ACHN (cell line): ENCODE data around the gene TAB2.
"Not testable (repeated sequence)": the region's sequence is repeated elsewhere in the genome, so short reads cannot be mapped to it uniquely, and the experiment has no call there.

Experiments used
- DNase-seq: peaks from one replicate; pipeline ENCODE4 v3.0.0-alpha.2; 2015
- in situ Hi-C: cut with HindIII; loops from 2 replicates; pipeline ENCODE4 v1.10.0; 2017; ENCODE audit warnings: low sequenced_read_pairs, low pct_ligation_motif_present, low pct_unique_long_range_greater_than_20kb

The TAB2 gene

GRCh38 chr6:149305372-149305771, 12.1 kb upstream of the TAB2 start:
- in situ Hi-C loops = no loop called here
- DNase-seq = no peak

- DNase-seq = peak; percentile 50
- in situ Hi-C loops = no loop called here
Measured at GRCh38 chr6:149306967-149307366, 10.5 kb upstream of the TAB2 start.

- in situ Hi-C loops = no loop called here
- DNase-seq = no peak
Measured at GRCh38 chr6:149311293-149311692, 6.2 kb upstream of the TAB2 start.

- in situ Hi-C loops = no loop called here
- no peak for DNase-seq
Measured at GRCh38 chr6:149311766-149312165, 5.7 kb upstream of the TAB2 start.

- DNase-seq = no peak
- in situ Hi-C loops = no loop called here
Measured at GRCh38 chr6:149313070-149313469, 4.4 kb upstream of the TAB2 start.

- in situ Hi-C loops = no loop called here
- no peak for DNase-seq
Measured at GRCh38 chr6:149313861-149314260, 3.7 kb upstream of the TAB2 start.

GRCh38 chr6:149314325-149314905, 3.1 kb upstream of the TAB2 start:
- no peak for DNase-seq
- in situ Hi-C loops = no loop called here

GRCh38 chr6:149316108-149316727, 1.3 kb upstream of the TAB2 start:
- in situ Hi-C loops = no loop called here
- DNase-seq = no peak

GRCh38 chr6:149316740-149317643, 520 bp upstream of the TAB2 start:
- in situ Hi-C loops = no loop called here
- DNase-seq = peak; percentile 89

- DNase-seq = peak; percentile 19
- in situ Hi-C loops = no loop called here
Measured at GRCh38 chr6:149318581-149319286, 1.2 kb downstream of the TAB2 start.

GRCh38 chr6:149319422-149319821, 1.9 kb downstream of the TAB2 start:
- DNase-seq = peak; percentile 10
- in situ Hi-C loops = no loop called here

GRCh38 chr6:149320016-149320415, 2.5 kb downstream of the TAB2 start:
- in situ Hi-C loops = not testable (repeated sequence)
- DNase-seq = peak; percentile 25

GRCh38 chr6:149320796-149321195, 3.3 kb downstream of the TAB2 start:
- no peak for DNase-seq
- in situ Hi-C loops = no loop called here

- no peak for DNase-seq
- in situ Hi-C loops = no loop called here
Measured at GRCh38 chr6:149323353-149323752, 5.8 kb downstream of the TAB2 start.

GRCh38 chr6:149323925-149324324, 6.4 kb downstream of the TAB2 start:
- in situ Hi-C loops = no loop called here
- DNase-seq = no peak

GRCh38 chr6:149324428-149324827, 6.9 kb downstream of the TAB2 start:
- in situ Hi-C loops = no loop called here

GRCh38 chr6:149325648-149326236, 8.2 kb downstream of the TAB2 start:
- no peak for DNase-seq
- in situ Hi-C loops = no loop called here

More at GRCh38 chr6:149324428-149324827, 6.9 kb downstream of the TAB2 start:
- no peak for DNase-seq

- in situ Hi-C loops = no loop called here
- no peak for DNase-seq
Measured at GRCh38 chr6:149327638-149328037, 10.1 kb downstream of the TAB2 start.

GRCh38 chr6:149328083-149328482, 10.6 kb downstream of the TAB2 start:
- in situ Hi-C loops = no loop called here

More at GRCh38 chr6:149328083-149328482, 10.6 kb downstream of the TAB2 start:
- no peak for DNase-seq
